ENCODE results near the gene PSMD7. TPM values are rescaled to one million over a fixed set of nuclear protein-coding genes. Genes with fewer than 3 reads are reported as not detected.

The PSMD7 gene
- total and polyA plus RNA-seq, 10 of the 15 experiments (the other 5 are each of a cell fraction or from before 2014, with no cell fraction given) = 64.3 to 199 (median 100) TPM

DNA sequence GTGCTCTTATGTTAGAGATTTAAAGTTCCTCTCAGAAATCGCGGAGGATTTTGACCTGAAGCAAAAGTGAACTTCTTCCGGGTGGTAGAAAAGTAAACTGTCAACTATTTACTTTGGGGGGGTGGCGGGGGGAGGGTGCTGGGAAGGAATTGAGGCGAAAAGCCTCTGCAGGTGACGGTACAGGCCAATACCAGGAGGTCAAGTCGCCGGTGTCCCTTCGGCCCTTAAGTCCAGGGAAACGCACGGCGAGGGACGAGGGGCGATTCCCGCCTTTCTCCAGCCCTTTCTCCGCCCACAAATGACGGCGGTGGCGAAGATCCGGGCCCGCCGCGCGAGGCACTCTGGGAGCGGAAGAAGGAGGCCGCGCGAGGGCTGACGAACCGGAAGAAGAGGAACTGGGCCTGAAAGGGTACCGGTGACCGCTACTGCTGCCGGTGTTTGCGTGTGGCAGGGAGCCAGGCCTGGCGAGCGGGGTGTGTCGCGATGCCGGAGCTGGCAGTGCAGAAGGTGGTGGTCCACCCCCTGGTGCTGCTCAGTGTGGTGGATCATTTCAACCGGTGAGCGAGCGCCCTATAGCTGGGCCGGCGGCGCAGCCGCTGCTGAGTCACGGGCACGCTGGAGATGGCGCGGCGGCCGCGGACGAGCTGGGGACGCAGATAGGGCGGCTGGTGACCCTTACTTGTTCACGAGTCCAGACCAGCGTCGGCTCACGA lies at the start of gene PSMD7 (continued):
- TF ChIP-seq IRF4 (IDR thresholded peaks at IDR 0.05; ENCODE audit: low read depth, low read length) = peak; percentile 46; the same call in 1 of the 2 replicates
- TF ChIP-seq BCLAF1 (IDR thresholded peaks at IDR 0.05) = no peak
- no peak; the same call in 1 of the 2 replicates for TF ChIP-seq MTA3 (IDR thresholded peaks at IDR 0.05; ENCODE audit: borderline replicate concordance, low read length)
- no peak for TF ChIP-seq BMI1 (IDR thresholded peaks at IDR 0.05; ENCODE audit: borderline replicate concordance)
- TF ChIP-seq, protein P1, sequence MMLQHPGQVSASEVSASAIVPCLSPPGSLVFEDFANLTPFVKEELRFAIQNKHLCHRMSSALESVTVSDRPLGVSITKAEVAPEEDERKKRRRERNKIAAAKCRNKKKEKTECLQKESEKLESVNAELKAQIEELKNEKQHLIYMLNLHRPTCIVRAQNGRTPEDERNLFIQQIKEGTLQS (IDR thresholded peaks at IDR 0.05; ENCODE audit: borderline replicate concordance, extremely low read depth, low read depth, low read length) = no peak
- no peak for TF ChIP-seq SRF (IDR thresholded peaks at IDR 0.05; ENCODE audit: low read depth in 2 of 2, low read length in 2 of 2)
- no peak for TF ChIP-seq REST (IDR thresholded peaks at IDR 0.05; ENCODE audit: low read depth, low read length)
- peak; percentile 72 for TF ChIP-seq RELB (IDR thresholded peaks at IDR 0.05; ENCODE audit: low read depth)
- 0 out of 2 replicates have a peak, but pooled peaks have one; percentile 15 for TF ChIP-seq ZNF384 (IDR thresholded peaks at IDR 0.05; ENCODE audit: borderline replicate concordance, low read depth, low read length)
- no peak for TF ChIP-seq SMC3 (IDR thresholded peaks at IDR 0.05; ENCODE audit: borderline replicate concordance, low read length)
- TF ChIP-seq SREBF1 (IDR thresholded peaks at IDR 0.05; ENCODE audit: low read length) = peak; percentile 42
- peak; percentile 96 for TF ChIP-seq E2F8 (IDR thresholded peaks at IDR 0.05; ENCODE audit: low read depth, partially characterized antibody)
- TF ChIP-seq ZSCAN29 (IDR thresholded peaks at IDR 0.05) = no peak
- TF ChIP-seq NFYA (IDR thresholded peaks at IDR 0.05; ENCODE audit: borderline replicate concordance, low read depth, low read length) = no peak
- TF ChIP-seq CHD1 (IDR thresholded peaks at IDR 0.05; ENCODE audit: low read depth, low read length) = 0 out of 2 replicates have a peak, but pooled peaks have one; percentile 81
- TF ChIP-seq MTA2 (IDR thresholded peaks at IDR 0.05; ENCODE audit: low read depth) = peak; percentile 87
